A673 (cell line): ENCODE measurements around the gene SPDYC. TPM values are rescaled to one million over a fixed set of nuclear protein-coding genes. Genes with fewer than 3 reads are reported as not detected.

ENCODE experiments used
- BruUV-seq: library from RNA; stranded (reverse); fragments of 400-500 nt; replicated peaks from 2 replicates; lab custom pipeline; 2021; lab: Mats Ljungman, UMichigan
- CTCF ChIA-PET: fragments of 300-600 bp; sonication (Branson Sonifier 250); formaldehyde crosslinking; loops from one replicate; lab custom pipeline; 2022; ENCODE audit warnings: antibody characterized with exemption; lab: Charles Lee
- POLR2A ChIA-PET: fragments of 300-600 bp; sonication (Branson Sonifier 250); formaldehyde crosslinking; loops from one replicate; lab custom pipeline; 2022; ENCODE audit warnings: antibody characterized with exemption; ENCODE audit not compliant: low non-redundant PET; lab: Charles Lee
- DNase-seq: peaks from one replicate; pipeline ENCODE4 v3.0.0-alpha.2; 2015; ENCODE audit warnings: low spot score
- H3K27ac ChIP-seq: fragments of 200-600 bp; sonication (generic); 2 replicates; pipeline ENCODE4 v1.5.1; 2016; ENCODE audit warnings: mixed run types, low read depth, mild to moderate bottlenecking, mixed read lengths, antibody characterized with exemption, low read length; ENCODE audit not compliant: poor library complexity, severe bottlenecking
- H3K27me3 ChIP-seq: fragments of 200-600 bp; sonication (generic); replicated peaks from 2 replicates; pipeline ENCODE4 v1.6.1; 2017; ENCODE audit warnings: mixed run types, low read depth, mild to moderate bottlenecking, mixed read lengths, antibody characterized with exemption, low read length; ENCODE audit not compliant: insufficient read depth, poor library complexity
- H3K36me3 ChIP-seq: fragments of 200-600 bp; sonication (generic); 2 replicates; pipeline ENCODE4 v1.6.1; 2016; ENCODE audit warnings: mixed run types, mild to moderate bottlenecking, mixed read lengths, antibody characterized with exemption, low read length; ENCODE audit not compliant: insufficient read depth, poor library complexity, severe bottlenecking
- H3K4me1 ChIP-seq: fragments of 200-600 bp; sonication (generic); 2 replicates; pipeline ENCODE4 v1.6.1; 2017; ENCODE audit warnings: mixed run types, mild to moderate bottlenecking, mixed read lengths, antibody characterized with exemption, low read length; ENCODE audit not compliant: insufficient read depth, poor library complexity, severe bottlenecking
- H3K4me3 ChIP-seq: fragments of 200-600 bp; sonication (generic); 2 replicates; pipeline ENCODE4 v1.5.1; 2016; ENCODE audit warnings: low read depth, mixed run types, mild to moderate bottlenecking, mixed read lengths, low read length; ENCODE audit not compliant: poor library complexity, severe bottlenecking
- H3K9me3 ChIP-seq: fragments of 200-600 bp; sonication (generic); 2 replicates; pipeline ENCODE4 v1.6.1; 2016; ENCODE audit warnings: mixed run types, low read depth, mild to moderate bottlenecking, mixed read lengths, antibody characterized with exemption, low read length; ENCODE audit not compliant: poor library complexity, severe bottlenecking
- EZH2 ChIP-seq: fragments of 200-600 bp; sonication (generic); IDR thresholded peaks from 2 replicates; pipeline ENCODE4 v1.6.1; 2017; ENCODE audit warnings: borderline replicate concordance, low read depth, mild to moderate bottlenecking, mixed read lengths, antibody characterized with exemption, low read length; ENCODE audit not compliant: poor library complexity, severe bottlenecking
- intact Hi-C: fragments of 100-400 bp; cut with micrococcal nuclease; formaldehyde crosslinking; loops from one replicate; pipeline ENCODE4 v1.10.0; 2022; ENCODE audit not compliant: unreplicated experiment
- total RNA-seq: library from RNA; stranded (reverse); gene quantifications from 2 replicates; pipeline ENCODE4 v1.2.3, GENCODE V29; 2021
- TF ChIP-seq, protein P1 (sequence below): fragments of 300-800, 200-600 bp; sonication (generic); conservative IDR thresholded peaks from 2 replicates; pipeline ENCODE4 v1.5.1; 2017; ENCODE audit warnings: low read depth, mild to moderate bottlenecking, antibody characterized with exemption, low read length, moderate library complexity, mixed read lengths

Gene SPDYC
- total RNA-seq, 1 experiment from 2014 or later = not detected

DNA sequence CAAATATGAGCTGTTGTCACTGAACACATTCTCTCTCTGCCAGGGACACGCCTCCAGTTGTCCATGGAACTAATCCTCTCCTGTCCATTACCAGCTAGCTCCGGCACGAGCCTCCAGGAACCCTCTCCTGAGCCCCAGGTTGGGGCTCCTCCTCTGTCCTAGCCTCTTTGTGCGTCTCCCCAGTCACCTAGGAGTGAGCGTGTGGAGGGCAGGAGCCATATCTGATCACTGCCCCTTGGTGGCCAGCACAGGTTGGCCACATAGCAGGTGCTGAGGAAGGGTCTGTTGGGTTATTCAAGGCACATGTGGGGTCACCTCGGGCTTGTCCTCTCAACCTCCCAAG lies 38.2 kb upstream of the SPDYC start:
- DNase-seq = no peak
- Histone ChIP-seq H3K27me3 (no peaks in the 10 kb centered on the region), H3K36me3 (peaks cover 56% of the 10 kb centered on the region), H3K27ac (no peak overlapping the region), H3K4me1 (peaks cover 17% of the 10 kb centered on the region), H3K9me3 (no peaks in the 10 kb centered on the region), H3K4me3 (no peak overlapping the region)
- intact Hi-C loops = no loop called here
- TF ChIP-seq, protein P1, sequence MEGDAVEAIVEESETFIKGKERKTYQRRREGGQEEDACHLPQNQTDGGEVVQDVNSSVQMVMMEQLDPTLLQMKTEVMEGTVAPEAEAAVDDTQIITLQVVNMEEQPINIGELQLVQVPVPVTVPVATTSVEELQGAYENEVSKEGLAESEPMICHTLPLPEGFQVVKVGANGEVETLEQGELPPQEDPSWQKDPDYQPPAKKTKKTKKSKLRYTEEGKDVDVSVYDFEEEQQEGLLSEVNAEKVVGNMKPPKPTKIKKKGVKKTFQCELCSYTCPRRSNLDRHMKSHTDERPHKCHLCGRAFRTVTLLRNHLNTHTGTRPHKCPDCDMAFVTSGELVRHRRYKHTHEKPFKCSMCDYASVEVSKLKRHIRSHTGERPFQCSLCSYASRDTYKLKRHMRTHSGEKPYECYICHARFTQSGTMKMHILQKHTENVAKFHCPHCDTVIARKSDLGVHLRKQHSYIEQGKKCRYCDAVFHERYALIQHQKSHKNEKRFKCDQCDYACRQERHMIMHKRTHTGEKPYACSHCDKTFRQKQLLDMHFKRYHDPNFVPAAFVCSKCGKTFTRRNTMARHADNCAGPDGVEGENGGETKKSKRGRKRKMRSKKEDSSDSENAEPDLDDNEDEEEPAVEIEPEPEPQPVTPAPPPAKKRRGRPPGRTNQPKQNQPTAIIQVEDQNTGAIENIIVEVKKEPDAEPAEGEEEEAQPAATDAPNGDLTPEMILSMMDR = no peak
- no peak for TF ChIP-seq EZH2
- ChIA-PET CTCF (no interaction called here), POLR2A (interaction anchor here (0.5 to 0.7 kb wide), 2 partner anchors 27 to 181 kb away, joined by 3 to 5 read pairs; no protein-coding TSS in a partner anchor)
- no TSS peak for BruUV-seq

DNA sequence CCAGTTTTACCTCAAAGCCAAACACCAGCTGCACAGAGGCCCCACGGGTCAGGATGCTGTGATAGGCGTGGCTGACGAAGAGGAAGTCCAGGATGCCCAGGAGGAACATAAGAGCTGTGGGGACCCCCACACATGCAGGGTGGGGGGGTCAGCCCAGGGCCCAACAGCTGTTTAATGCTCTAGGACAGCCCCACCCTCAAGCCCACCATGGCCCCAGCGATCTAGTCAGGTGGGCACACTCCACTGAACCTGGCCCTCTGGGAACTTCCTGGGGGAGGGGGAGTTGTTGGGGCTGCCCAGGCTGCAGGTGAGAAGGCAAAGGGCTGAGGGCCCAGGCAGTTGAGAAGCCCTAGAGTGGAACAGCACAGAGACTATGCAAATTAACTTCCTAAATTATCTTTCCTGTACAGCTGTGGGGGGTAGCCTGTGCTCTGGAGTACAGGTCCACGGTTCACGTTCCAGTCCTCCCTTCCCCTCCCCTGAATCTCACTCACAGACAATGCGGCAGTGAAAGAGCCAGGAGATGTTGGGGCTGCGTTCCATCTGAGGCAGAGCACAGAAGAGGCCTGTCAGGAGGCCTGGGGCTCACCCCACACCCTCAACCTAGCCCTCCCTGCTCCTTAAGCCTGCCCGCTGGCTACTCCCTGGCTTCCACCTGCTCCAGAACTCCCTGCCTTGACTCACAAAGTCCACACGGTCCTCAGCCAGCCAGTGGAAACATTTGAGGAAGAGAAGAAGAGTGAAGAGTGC lies 37.6 kb upstream of the SPDYC start:
- peak overlapping the region; percentile 70 for H3K4me3 ChIP-seq
- ChIA-PET CTCF (no interaction called here), POLR2A (interaction anchor here (0.7 kb wide), 1 partner anchor 26 kb away, joined by 3 read pairs; no protein-coding TSS in a partner anchor)
- no peak overlapping the region for H3K27ac ChIP-seq
- TF ChIP-seq, protein P1 = no peak
- no peak for TF ChIP-seq EZH2
- no TSS peak for BruUV-seq
- H3K27me3 ChIP-seq = no peaks in the 10 kb centered on the region
- peaks cover 50% of the 10 kb centered on the region for H3K36me3 ChIP-seq
- DNase-seq = no peak
- peaks cover 17% of the 10 kb centered on the region for H3K4me1 ChIP-seq
- no peaks in the 10 kb centered on the region for H3K9me3 ChIP-seq
- intact Hi-C loops = no loop called here

DNA sequence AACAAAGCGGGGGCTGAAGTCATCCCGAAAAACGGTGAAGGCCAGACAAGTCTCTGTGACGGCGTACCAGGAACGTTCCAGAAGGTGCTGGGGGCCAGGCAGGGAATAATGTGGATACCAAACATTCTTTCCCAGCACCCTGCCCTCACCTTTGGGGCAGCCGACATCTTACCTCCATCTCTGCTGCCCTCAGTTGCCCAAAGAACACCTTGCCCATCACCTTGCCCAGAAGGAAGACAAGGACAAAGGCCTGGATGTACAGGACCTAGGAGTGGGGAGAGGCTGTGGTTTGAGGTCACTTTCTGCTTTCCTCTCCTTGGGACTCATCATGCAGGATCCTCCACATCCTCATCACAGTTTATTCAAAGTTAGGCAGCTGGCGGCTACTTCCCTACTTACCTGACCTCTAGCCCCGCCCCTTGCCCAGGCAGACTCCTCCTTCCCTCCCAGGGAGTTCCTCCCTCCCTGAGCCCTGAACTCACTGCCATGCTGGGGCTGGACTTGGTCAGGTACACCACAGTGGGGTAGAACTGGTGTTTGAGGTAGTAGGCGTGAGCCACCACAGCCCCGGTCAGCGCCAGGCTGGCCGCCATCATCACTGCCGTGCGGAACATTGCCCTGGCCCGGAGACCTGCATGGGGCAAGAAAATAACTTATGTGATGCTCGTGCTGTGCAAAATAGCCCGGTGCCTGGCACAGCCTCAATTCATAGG lies 36.9 kb upstream of the SPDYC start:
- intact Hi-C loops = no loop called here
- Histone ChIP-seq H3K27ac (peak overlapping the region; percentile 99), H3K4me3 (peak overlapping the region; percentile 70), H3K9me3 (no peaks in the 10 kb centered on the region), H3K4me1 (peaks cover 17% of the 10 kb centered on the region), H3K36me3 (peaks cover 44% of the 10 kb centered on the region), H3K27me3 (no peaks in the 10 kb centered on the region)
- TF ChIP-seq EZH2 = no peak
- TF ChIP-seq, protein P1 = no peak
- POLR2A ChIA-PET = interaction anchor here (0.7 kb wide), 1 partner anchor 226 kb away, joined by 4 read pairs; no protein-coding TSS in a partner anchor
- BruUV-seq = no TSS peak
- CTCF ChIA-PET = no interaction called here
- DNase-seq = no peak
